Peyer's patch (tissue), 4 donors: ENCODE data around the gene L3MBTL3.

Experiments used
- POLR2A ChIP-seq, 2 donors: fragments of 450-650 bp; IDR thresholded peaks; one replicate each; pipeline ENCODE4 v1.5.1; 2017; ENCODE audit warnings: antibody characterized with exemption in 2 of 2, mild to moderate bottlenecking in 2 of 2, moderate library complexity in 2 of 2
- TF ChIP-seq, protein P1 (sequence below), 6 experiments: fragments of 450-650 bp in 4 of 6; fragments of 200-600 bp in 2 of 6; sonication (generic) in 1 of 6; IDR thresholded peaks; one replicate each; pipeline ENCODE4 v1.5.1; 2017 to 2019; ENCODE audit warnings: antibody characterized with exemption in 6 of 6, mild to moderate bottlenecking in 3 of 6, moderate library complexity in 1 of 6

DNA sequence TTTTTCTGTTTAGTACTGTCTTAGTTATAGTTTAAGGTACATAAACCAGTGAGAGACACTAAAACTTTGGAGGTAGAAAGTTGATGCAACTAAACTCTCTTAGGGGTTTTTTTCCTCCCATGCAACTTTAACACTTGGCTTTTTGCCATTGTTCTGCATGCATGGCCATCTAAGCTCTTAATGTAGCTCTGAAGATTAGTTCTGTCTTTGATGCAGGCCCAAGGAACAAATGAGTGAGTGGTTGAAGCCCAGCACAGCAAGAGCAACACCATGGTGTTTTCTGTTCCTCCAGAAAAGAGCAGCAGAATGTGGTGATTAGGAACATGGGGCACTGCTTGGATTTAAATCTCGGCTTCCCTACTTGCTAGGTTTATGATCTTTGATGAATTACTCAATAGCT, 89.3 kb downstream of the L3MBTL3 start:
- TF ChIP-seq POLR2A (IDR thresholded peaks at IDR 0.05): no peak
- TF ChIP-seq, protein P1, sequence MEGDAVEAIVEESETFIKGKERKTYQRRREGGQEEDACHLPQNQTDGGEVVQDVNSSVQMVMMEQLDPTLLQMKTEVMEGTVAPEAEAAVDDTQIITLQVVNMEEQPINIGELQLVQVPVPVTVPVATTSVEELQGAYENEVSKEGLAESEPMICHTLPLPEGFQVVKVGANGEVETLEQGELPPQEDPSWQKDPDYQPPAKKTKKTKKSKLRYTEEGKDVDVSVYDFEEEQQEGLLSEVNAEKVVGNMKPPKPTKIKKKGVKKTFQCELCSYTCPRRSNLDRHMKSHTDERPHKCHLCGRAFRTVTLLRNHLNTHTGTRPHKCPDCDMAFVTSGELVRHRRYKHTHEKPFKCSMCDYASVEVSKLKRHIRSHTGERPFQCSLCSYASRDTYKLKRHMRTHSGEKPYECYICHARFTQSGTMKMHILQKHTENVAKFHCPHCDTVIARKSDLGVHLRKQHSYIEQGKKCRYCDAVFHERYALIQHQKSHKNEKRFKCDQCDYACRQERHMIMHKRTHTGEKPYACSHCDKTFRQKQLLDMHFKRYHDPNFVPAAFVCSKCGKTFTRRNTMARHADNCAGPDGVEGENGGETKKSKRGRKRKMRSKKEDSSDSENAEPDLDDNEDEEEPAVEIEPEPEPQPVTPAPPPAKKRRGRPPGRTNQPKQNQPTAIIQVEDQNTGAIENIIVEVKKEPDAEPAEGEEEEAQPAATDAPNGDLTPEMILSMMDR (IDR thresholded peaks at IDR 0.05): no peak
